Mesothelial cell of epicardium (in vitro differentiated cells): ENCODE results near the gene SIPA1L3. TPM values are rescaled to one million over a fixed set of nuclear protein-coding genes. Genes with fewer than 3 reads are reported as not detected.
A peak's percentile ranks its signal among the peaks of the same experiment; 100 is the strongest.

Experiments
- DNase-seq, 2 experiments: peaks; one replicate each; pipeline ENCODE4 v3.0.0; 2021; ENCODE audit warnings: low spot score in 2 of 2; ENCODE audit not compliant: unreplicated experiment in 2 of 2
- H3K27ac Mint-ChIP-seq: 2 replicates; pipeline ENCODE4 v1.8.0; 2021; ENCODE audit warnings: mixed read lengths
- H3K27me3 Mint-ChIP-seq: 2 replicates; pipeline ENCODE4 v1.8.0; 2021; ENCODE audit warnings: low read depth, mixed read lengths
- H3K36me3 Mint-ChIP-seq: 2 replicates; pipeline ENCODE4 v1.8.0; 2021; ENCODE audit warnings: mixed read lengths
- H3K4me1 Mint-ChIP-seq: 2 replicates; pipeline ENCODE4 v1.8.0; 2021; ENCODE audit warnings: mixed read lengths
- H3K4me3 Mint-ChIP-seq: 2 replicates; pipeline ENCODE4 v1.8.0; 2021; ENCODE audit warnings: mild to moderate bottlenecking, moderate library complexity, mixed read lengths
- H3K9me3 Mint-ChIP-seq: 2 replicates; pipeline ENCODE4 v1.8.0; 2021; ENCODE audit warnings: mixed read lengths
- CTCF ChIP-seq: fragments of 200-600 bp; sonication (generic); IDR thresholded peaks from one replicate; pipeline ENCODE4 v1.5.0; 2021; ENCODE audit warnings: antibody characterized with exemption; ENCODE audit not compliant: unreplicated experiment
- total RNA-seq: library from RNA; stranded (reverse); gene quantifications from 3 replicates; pipeline ENCODE4 v1.2.1, GENCODE V29; 2021

Gene SIPA1L3
- total RNA-seq, 1 donor from 2014 or later = 58.2 TPM

- no peaks in the 10 kb centered on the region for H3K36me3 Mint-ChIP-seq
- no peak for DNase-seq
- no peak overlapping the region for H3K4me3 Mint-ChIP-seq
- H3K27me3 Mint-ChIP-seq = no peaks in the 10 kb centered on the region
- peak overlapping the region; percentile 56 for H3K27ac Mint-ChIP-seq
- H3K4me1 Mint-ChIP-seq = peaks cover 13% of the 10 kb centered on the region
- no peak for TF ChIP-seq CTCF
- no peaks in the 10 kb centered on the region for H3K9me3 Mint-ChIP-seq
These were observed 80.6 kb downstream of the SIPA1L3 start for GRCh38 chr19:37987356-37988332.

- H3K4me3 Mint-ChIP-seq = no peak overlapping the region
- H3K36me3 Mint-ChIP-seq = no peaks in the 10 kb centered on the region
- DNase-seq = no peak
- peaks cover 13% of the 10 kb centered on the region for H3K4me1 Mint-ChIP-seq
- no peaks in the 10 kb centered on the region for H3K9me3 Mint-ChIP-seq
- no peaks in the 10 kb centered on the region for H3K27me3 Mint-ChIP-seq
- peak overlapping the region; percentile 59 for H3K27ac Mint-ChIP-seq
- no peak for TF ChIP-seq CTCF
These were observed 82.0 kb downstream of the SIPA1L3 start for GRCh38 chr19:37988758-37989635.

- no peak overlapping the region for H3K4me3 Mint-ChIP-seq
- DNase-seq = no peak
- peaks cover 13% of the 10 kb centered on the region for H3K4me1 Mint-ChIP-seq
- no peaks in the 10 kb centered on the region for H3K9me3 Mint-ChIP-seq
- TF ChIP-seq CTCF = no peak
- H3K27me3 Mint-ChIP-seq = no peaks in the 10 kb centered on the region
- H3K27ac Mint-ChIP-seq = no peak overlapping the region
- no peaks in the 10 kb centered on the region for H3K36me3 Mint-ChIP-seq
These were observed 82.8 kb downstream of the SIPA1L3 start for GRCh38 chr19:37989855-37990254.

GRCh38 chr19:37990362-37990761, 83.4 kb downstream of the SIPA1L3 start:
- no peaks in the 10 kb centered on the region for H3K27me3 Mint-ChIP-seq
- DNase-seq = no peak
- no peak overlapping the region for H3K4me3 Mint-ChIP-seq
- H3K4me1 Mint-ChIP-seq = peaks cover 13% of the 10 kb centered on the region
- TF ChIP-seq CTCF = no peak
- no peaks in the 10 kb centered on the region for H3K36me3 Mint-ChIP-seq
- H3K9me3 Mint-ChIP-seq = no peaks in the 10 kb centered on the region
- H3K27ac Mint-ChIP-seq = no peak overlapping the region

- Mint-ChIP-seq H3K27ac (no peak overlapping the region), H3K4me3 (no peak overlapping the region), H3K27me3 (no peaks in the 10 kb centered on the region), H3K4me1 (peaks cover 13% of the 10 kb centered on the region), H3K9me3 (no peaks in the 10 kb centered on the region), H3K36me3 (no peaks in the 10 kb centered on the region)
- TF ChIP-seq CTCF = no peak
- no peak for DNase-seq
These were observed 84.3 kb downstream of the SIPA1L3 start for GRCh38 chr19:37991176-37991835.
